ENCODE measurements around the gene ZKSCAN7.

The ZKSCAN7 gene

DNA sequence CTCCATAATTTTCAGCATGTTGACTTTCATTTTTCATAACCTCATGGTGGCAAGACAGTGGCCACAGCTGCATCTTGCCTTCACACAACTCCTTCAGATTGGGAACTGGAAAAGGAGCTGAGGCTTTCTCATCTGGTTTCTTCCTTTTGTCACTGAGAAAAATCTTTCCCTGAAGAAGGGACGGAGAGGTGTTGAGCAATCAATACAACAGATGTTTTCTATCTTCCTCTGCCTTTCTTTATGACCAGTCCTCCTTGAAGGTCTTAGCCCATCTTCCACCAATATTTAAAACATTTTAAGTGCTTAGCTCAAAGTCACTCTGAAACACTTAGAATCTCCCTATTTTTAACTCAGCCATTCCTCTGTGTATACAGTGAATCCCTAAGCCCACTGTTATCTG, 41.6 kb downstream of the ZKSCAN7 start:
- Mint-ChIP-seq H3K4me3 (no peak overlapping the region), H3K9me3 (peaks cover 50% of the 10 kb centered on the region), H3K27me3 (ENCODE audit: low read depth) (no peaks in the 10 kb centered on the region), H3K36me3 (ENCODE audit: low read depth) (no peaks in the 10 kb centered on the region), H3K4me1 (ENCODE audit: low read depth) (no peaks in the 10 kb centered on the region), H3K27ac (no peak overlapping the region)

DNA sequence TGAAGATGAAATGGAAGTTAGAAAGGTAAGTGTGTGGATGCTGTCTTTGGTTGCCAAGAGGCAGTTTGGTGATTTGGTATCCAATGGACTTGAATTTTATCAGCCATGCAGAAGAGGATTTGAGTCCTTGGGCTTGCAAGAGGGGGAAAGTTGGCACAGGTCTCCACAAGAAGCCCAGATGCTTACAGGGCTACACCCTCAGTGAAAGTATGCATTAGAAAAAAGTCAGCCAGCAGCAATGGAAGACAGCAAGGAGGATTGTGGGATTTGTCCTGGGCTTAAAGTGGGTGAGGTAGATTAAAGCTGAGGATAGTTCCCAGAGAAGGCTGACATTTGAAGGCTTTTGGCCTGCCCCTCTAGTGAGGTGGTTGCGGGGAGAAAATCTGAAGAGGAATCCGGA, 46.8 kb downstream of the ZKSCAN7 start:
- Mint-ChIP-seq H3K4me1 (ENCODE audit: low read depth) (no peaks in the 10 kb centered on the region), H3K36me3 (ENCODE audit: low read depth) (no peaks in the 10 kb centered on the region), H3K27me3 (ENCODE audit: low read depth) (no peaks in the 10 kb centered on the region), H3K4me3 (no peak overlapping the region), H3K27ac (no peak overlapping the region), H3K9me3 (peaks cover 35% of the 10 kb centered on the region)

- peaks cover 13% of the 10 kb centered on the region for H3K9me3 Mint-ChIP-seq
- H3K4me3 Mint-ChIP-seq, result no peak overlapping the region
- no peaks in the 10 kb centered on the region for H3K36me3 Mint-ChIP-seq (ENCODE audit: low read depth)
- no peaks in the 10 kb centered on the region for H3K27me3 Mint-ChIP-seq (ENCODE audit: low read depth)
- H3K4me1 Mint-ChIP-seq (ENCODE audit: low read depth), result no peaks in the 10 kb centered on the region
- H3K27ac Mint-ChIP-seq, result no peak overlapping the region
Measured at GRCh38 chr3:44612678-44613077, 57.7 kb downstream of the ZKSCAN7 start.

Data from T-helper 1 cell treated with Interleukin-12 subunit alpha and Interleukin-12 subunit beta and Interleukin-4 antibody, amounts not matched to agents 30 μg/mL and 1 μg/mL, for 36 hours (primary cell).